H9 (cell line): Measurements from ENCODE around the gene RAB3IP. TPM values are rescaled to one million over a fixed set of nuclear protein-coding genes. Genes with fewer than 3 reads are reported as not detected.

ENCODE experiments used
- DNase-seq: peaks from one replicate; pipeline ENCODE4 v3.0.0-alpha.2; 2017
- H2AFZ ChIP-seq: one replicate; pipeline ENCODE4 v1.6.1; 2013; ENCODE audit warnings: mild to moderate bottlenecking, low read length, control low read depth, moderate library complexity
- H2AK5ac ChIP-seq: 2 replicates; pipeline ENCODE4 v1.6.1; 2013; ENCODE audit warnings: low read length, control low read depth, mixed read lengths; ENCODE audit not compliant: insufficient read length
- H2BK120ac ChIP-seq: one replicate; pipeline ENCODE4 v1.6.1; 2013; ENCODE audit warnings: low read depth, mild to moderate bottlenecking, low read length, control low read depth, inconsistent platforms; ENCODE audit not compliant: poor library complexity, severe bottlenecking
- H2BK12ac ChIP-seq: 2 replicates; pipeline ENCODE4 v1.6.1; 2013; ENCODE audit warnings: low read length, control low read depth, mixed read lengths, low read depth; ENCODE audit not compliant: insufficient read length
- H2BK15ac ChIP-seq: 2 replicates; pipeline ENCODE4 v1.6.1; 2013; ENCODE audit warnings: low read depth, low read length, control low read depth
- H2BK20ac ChIP-seq: one replicate; pipeline ENCODE4 v1.6.1; 2013; ENCODE audit warnings: low read depth, mild to moderate bottlenecking, low read length, control low read depth, inconsistent platforms; ENCODE audit not compliant: poor library complexity, severe bottlenecking
- H2BK5ac ChIP-seq: 2 replicates; pipeline ENCODE4 v1.6.1; 2013; ENCODE audit warnings: low read length, control low read depth, mixed read lengths; ENCODE audit not compliant: insufficient read length
- H3K14ac ChIP-seq: 2 replicates; pipeline ENCODE4 v1.6.1; 2013; ENCODE audit warnings: low read length, control low read depth; ENCODE audit not compliant: insufficient read depth
- H3K18ac ChIP-seq: 2 replicates; pipeline ENCODE4 v1.6.1; 2013; ENCODE audit warnings: low read depth, mild to moderate bottlenecking, mixed read lengths, low read length, control low read depth; ENCODE audit not compliant: insufficient read length
- H3K23ac ChIP-seq: 2 replicates; pipeline ENCODE4 v1.6.1; 2013; ENCODE audit warnings: low read length, control low read depth, mixed read lengths, low read depth; ENCODE audit not compliant: insufficient read length
- H3K23me2 ChIP-seq: 2 replicates; pipeline ENCODE4 v1.6.1; 2013; ENCODE audit warnings: low read depth, mild to moderate bottlenecking, mixed read lengths, low read length, control low read depth; ENCODE audit not compliant: insufficient read length, poor library complexity, severe bottlenecking
- H3K27ac ChIP-seq: 2 replicates; pipeline ENCODE4 v1.5.1; 2013; ENCODE audit warnings: low read length, control low read depth, mixed read lengths, low read depth; ENCODE audit not compliant: insufficient read length
- H3K27me3 ChIP-seq: 2 replicates; pipeline ENCODE4 v1.6.1; 2013; ENCODE audit warnings: low read length, control low read depth, inconsistent platforms; ENCODE audit not compliant: insufficient read depth
- H3K4ac ChIP-seq: 2 replicates; pipeline ENCODE4 v1.6.1; 2013; ENCODE audit warnings: low read depth, mild to moderate bottlenecking, control low read depth, inconsistent platforms, low read length, moderate library complexity
- H3K4me1 ChIP-seq: 2 replicates; pipeline ENCODE4 v1.6.1; 2013; ENCODE audit warnings: low read length, control low read depth, inconsistent platforms; ENCODE audit not compliant: insufficient read depth
- H3K4me2 ChIP-seq: 2 replicates; pipeline ENCODE4 v1.6.1; 2013; ENCODE audit warnings: low read length, control low read depth, mixed read lengths; ENCODE audit not compliant: insufficient read length, insufficient read depth
- H3K56ac ChIP-seq: 2 replicates; pipeline ENCODE4 v1.6.1; 2013; ENCODE audit warnings: low read depth, mild to moderate bottlenecking, mixed read lengths, low read length, control low read depth; ENCODE audit not compliant: insufficient read length
- H3K79me1 ChIP-seq: 2 replicates; pipeline ENCODE4 v1.6.1; 2013; ENCODE audit warnings: low read depth, mild to moderate bottlenecking, moderate library complexity, low read length, control low read depth, inconsistent platforms; ENCODE audit not compliant: insufficient read depth, poor library complexity, severe bottlenecking
- H3K79me2 ChIP-seq: 2 replicates; pipeline ENCODE4 v1.6.1; 2013; ENCODE audit warnings: low read length, control low read depth, inconsistent platforms; ENCODE audit not compliant: insufficient read depth
- H3K9ac ChIP-seq: 2 replicates; pipeline ENCODE4 v1.6.1; 2013; ENCODE audit warnings: low read length, control low read depth, mixed read lengths; ENCODE audit not compliant: insufficient read length; ENCODE audit errors: extremely low read depth
- H3K9me3 ChIP-seq: one replicate; pipeline ENCODE4 v1.6.1; 2013; ENCODE audit warnings: low read depth, low read length, inconsistent platforms; ENCODE audit not compliant: control insufficient read depth
- H3T11ph ChIP-seq: one replicate; pipeline ENCODE4 v1.6.1; 2013; ENCODE audit warnings: mild to moderate bottlenecking, low read length, control low read depth, inconsistent platforms
- H4K20me1 ChIP-seq: one replicate; pipeline ENCODE4 v1.6.1; 2013; ENCODE audit not compliant: control insufficient read depth, insufficient read length, insufficient read depth
- H4K5ac ChIP-seq: 2 replicates; pipeline ENCODE4 v1.6.1; 2013; ENCODE audit warnings: low read depth, mild to moderate bottlenecking, mixed read lengths, low read length, control low read depth; ENCODE audit not compliant: insufficient read length
- H4K8ac ChIP-seq: replicated peaks from 2 replicates; pipeline ENCODE4 v1.6.1; 2013; ENCODE audit warnings: low read length, control low read depth, mixed read lengths, low read depth; ENCODE audit not compliant: insufficient read length
- H4K91ac ChIP-seq: 2 replicates; pipeline ENCODE4 v1.6.1; 2013; ENCODE audit warnings: low read depth, mild to moderate bottlenecking, moderate library complexity, mixed read lengths, low read length, control low read depth; ENCODE audit not compliant: insufficient read length
- H3K27ac Mint-ChIP-seq, 3 experiments: 2 replicates in 2 of 3; 3 replicates in 1 of 3; pipeline ENCODE4 v1.8.0; 2020 to 2021; ENCODE audit warnings: mixed read lengths in 3 of 3, mild to moderate bottlenecking in 1 of 3, moderate library complexity in 1 of 3
- H3K27me3 Mint-ChIP-seq: 2 replicates; pipeline ENCODE4 v1.8.0; 2021; ENCODE audit warnings: low read depth, mild to moderate bottlenecking, moderate library complexity, mixed read lengths
- H3K36me3 Mint-ChIP-seq, 3 experiments: 2 replicates in 2 of 3; 3 replicates in 1 of 3; pipeline ENCODE4 v1.8.0; 2020 to 2021; ENCODE audit warnings: low read depth in 3 of 3, mixed read lengths in 3 of 3; ENCODE audit not compliant: insufficient read depth in 1 of 3
- H3K4me1 Mint-ChIP-seq, 2 experiments: 2 replicates each; pipeline ENCODE4 v1.8.0; 2020; ENCODE audit warnings: mixed read lengths in 2 of 2
- H3K4me3 Mint-ChIP-seq, 2 experiments: 2 replicates in 1 of 2; 3 replicates in 1 of 2; pipeline ENCODE4 v1.8.0; 2020 to 2021; ENCODE audit warnings: mild to moderate bottlenecking in 2 of 2, mixed read lengths in 2 of 2, moderate library complexity in 1 of 2
- H3K9me3 Mint-ChIP-seq, 2 experiments: 2 replicates in 1 of 2; 3 replicates in 1 of 2; pipeline ENCODE4 v1.8.0; 2020; ENCODE audit warnings: mild to moderate bottlenecking in 2 of 2, mixed read lengths in 2 of 2, moderate library complexity in 1 of 2
- CTCF ChIP-seq: fragments of 200-600 bp; sonication (generic); conservative IDR thresholded peaks from 3 replicates; pipeline ENCODE4 v1.8.0; 2021; ENCODE audit warnings: antibody characterized with exemption, mild to moderate bottlenecking
- WGBS: extraction: QIAGEN DNeasy Blood & Tissue Kit; methylation state at CpG from one replicate; pipeline ENCODE4 v1.1.7; 2013; ENCODE audit warnings: missing lambda C conversion rate, low lambda C conversion rate, mixed read lengths; ENCODE audit not compliant: insufficient read length; ENCODE audit errors: extremely low coverage; 5-methylcytosine and 5-hydroxymethylcytosine counted together
- total RNA-seq: library from RNA; stranded (reverse); gene quantifications from 2 replicates; pipeline ENCODE4 v1.2.1, GENCODE V29; 2021

The RAB3IP gene
- total RNA-seq, 1 experiment from 2014 or later, result 45.5 TPM

GRCh38 chr12:69816082-69816481 lies 77.4 kb downstream of the RAB3IP start:
- no peak overlapping the region; a peak in 1 of 7 replicates for H3K27ac Mint-ChIP-seq
- DNase-seq, result no peak
- H3K27ac ChIP-seq, result no peak overlapping the region
- no peaks in the 10 kb centered on the region for H3K4me1 ChIP-seq
- no peaks in the 10 kb centered on the region for H3K79me1 ChIP-seq
- H3K23ac ChIP-seq, result no peak overlapping the region
- no peak overlapping the region for H2BK5ac ChIP-seq
- no peaks in the 10 kb centered on the region for H3K79me2 ChIP-seq
- H2AFZ ChIP-seq, result no peak overlapping the region
- no peak overlapping the region for H2BK120ac ChIP-seq
- H4K20me1 ChIP-seq, result no peaks in the 10 kb centered on the region
- H3K9ac ChIP-seq, result no peak overlapping the region
- no peak for TF ChIP-seq CTCF
- no peak overlapping the region for H3K18ac ChIP-seq
- H3K9me3 ChIP-seq, result peaks cover 1% of the 10 kb centered on the region
- peaks cover under 1 to 1% of the 10 kb centered on the region in 2 experiments; a peak in 2 of 4 replicates for H3K4me1 Mint-ChIP-seq
- H4K5ac ChIP-seq, result no peak overlapping the region
- no peaks in the 10 kb centered on the region for H3K27me3 Mint-ChIP-seq
- no peak overlapping the region for H3K4me2 ChIP-seq
- H2BK15ac ChIP-seq, result no peak overlapping the region
- H3K4me3 Mint-ChIP-seq, result no peak overlapping the region
- H4K8ac ChIP-seq, result no peak overlapping the region
- no peak overlapping the region for H3K14ac ChIP-seq
- no peak overlapping the region for H4K91ac ChIP-seq
- H2BK20ac ChIP-seq, result no peak overlapping the region
- peaks cover 5% of the 10 kb centered on the region in 2 experiments; a peak in 4 of 5 replicates for H3K9me3 Mint-ChIP-seq
- H2BK12ac ChIP-seq, result no peak overlapping the region
- no peak overlapping the region for H3T11ph ChIP-seq
- H3K23me2 ChIP-seq, result no peaks in the 10 kb centered on the region
- WGBS, result 100% methylated on average over 3 of the region's 3 CpGs
- H3K36me3 Mint-ChIP-seq, result peaks cover 12 to 27% (median 19%) of the 10 kb centered on the region in 3 experiments
- no peak overlapping the region for H2AK5ac ChIP-seq
- H3K56ac ChIP-seq, result no peak overlapping the region
- no peak overlapping the region for H3K4ac ChIP-seq
- no peaks in the 10 kb centered on the region for H3K27me3 ChIP-seq
